ENCODE measurements around the gene PRDM16.

The PRDM16 gene

DNA sequence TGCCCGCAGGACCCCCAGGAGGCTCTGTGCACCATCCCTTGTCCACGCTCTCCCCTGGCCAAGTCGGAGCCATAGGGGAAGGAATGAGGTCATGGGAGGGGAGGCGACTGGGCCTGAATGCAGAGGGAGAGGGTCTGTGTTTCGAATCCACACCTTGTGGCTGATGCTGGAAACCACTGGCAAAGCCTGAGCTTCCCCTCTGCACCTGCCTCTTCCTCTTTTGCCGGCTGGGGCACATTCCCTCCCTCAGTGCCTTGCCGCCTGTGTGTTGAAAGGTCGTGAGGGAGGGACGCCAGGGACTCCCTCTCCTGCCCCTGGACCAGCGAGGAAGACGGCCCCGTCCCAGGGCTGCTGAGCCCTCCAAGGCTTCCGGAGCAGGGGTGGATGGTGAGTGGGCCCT is 27.3 kb downstream of the PRDM16 start:
- H3K27me3 ChIP-seq (ENCODE audit: insufficient read depth, low read length) = no peaks in the 10 kb centered on the region
- H3K9ac ChIP-seq (ENCODE audit: low read length) = no peak overlapping the region
- H4K20me1 ChIP-seq (ENCODE audit: insufficient read depth, low read length) = no peaks in the 10 kb centered on the region
- no peaks in the 10 kb centered on the region for H3K4me1 ChIP-seq (ENCODE audit: insufficient read depth, low read length, severe bottlenecking)
- H3K4me3 ChIP-seq (ENCODE audit: low read depth, low read length, poor library complexity, severe bottlenecking) = no peak overlapping the region
- H2AFZ ChIP-seq (ENCODE audit: low read length) = no peak overlapping the region
- H3K9me3 ChIP-seq (ENCODE audit: low read length) = no peaks in the 10 kb centered on the region
- no peaks in the 10 kb centered on the region for H3F3A ChIP-seq (ENCODE audit: insufficient read depth, low read length)
- H3K4me2 ChIP-seq (ENCODE audit: low read length) = no peak overlapping the region
- no peaks in the 10 kb centered on the region for H3K79me2 ChIP-seq (ENCODE audit: insufficient read depth, low read length)
- H3K27ac ChIP-seq (ENCODE audit: low read depth, low read length, poor library complexity, severe bottlenecking) = no peak overlapping the region
- no peaks in the 10 kb centered on the region for H3K9me2 ChIP-seq (ENCODE audit: low read depth, low read length)
- H3K36me3 ChIP-seq (ENCODE audit: insufficient read depth, low read length) = no peaks in the 10 kb centered on the region
- TF ChIP-seq EZH2 (IDR thresholded peaks at IDR 0.05; ENCODE audit: borderline replicate concordance, low read length) = no peak
- TF ChIP-seq, protein P1, sequence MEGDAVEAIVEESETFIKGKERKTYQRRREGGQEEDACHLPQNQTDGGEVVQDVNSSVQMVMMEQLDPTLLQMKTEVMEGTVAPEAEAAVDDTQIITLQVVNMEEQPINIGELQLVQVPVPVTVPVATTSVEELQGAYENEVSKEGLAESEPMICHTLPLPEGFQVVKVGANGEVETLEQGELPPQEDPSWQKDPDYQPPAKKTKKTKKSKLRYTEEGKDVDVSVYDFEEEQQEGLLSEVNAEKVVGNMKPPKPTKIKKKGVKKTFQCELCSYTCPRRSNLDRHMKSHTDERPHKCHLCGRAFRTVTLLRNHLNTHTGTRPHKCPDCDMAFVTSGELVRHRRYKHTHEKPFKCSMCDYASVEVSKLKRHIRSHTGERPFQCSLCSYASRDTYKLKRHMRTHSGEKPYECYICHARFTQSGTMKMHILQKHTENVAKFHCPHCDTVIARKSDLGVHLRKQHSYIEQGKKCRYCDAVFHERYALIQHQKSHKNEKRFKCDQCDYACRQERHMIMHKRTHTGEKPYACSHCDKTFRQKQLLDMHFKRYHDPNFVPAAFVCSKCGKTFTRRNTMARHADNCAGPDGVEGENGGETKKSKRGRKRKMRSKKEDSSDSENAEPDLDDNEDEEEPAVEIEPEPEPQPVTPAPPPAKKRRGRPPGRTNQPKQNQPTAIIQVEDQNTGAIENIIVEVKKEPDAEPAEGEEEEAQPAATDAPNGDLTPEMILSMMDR (IDR thresholded peaks at IDR 0.05; ENCODE audit: low read length) = no peak

DNA sequence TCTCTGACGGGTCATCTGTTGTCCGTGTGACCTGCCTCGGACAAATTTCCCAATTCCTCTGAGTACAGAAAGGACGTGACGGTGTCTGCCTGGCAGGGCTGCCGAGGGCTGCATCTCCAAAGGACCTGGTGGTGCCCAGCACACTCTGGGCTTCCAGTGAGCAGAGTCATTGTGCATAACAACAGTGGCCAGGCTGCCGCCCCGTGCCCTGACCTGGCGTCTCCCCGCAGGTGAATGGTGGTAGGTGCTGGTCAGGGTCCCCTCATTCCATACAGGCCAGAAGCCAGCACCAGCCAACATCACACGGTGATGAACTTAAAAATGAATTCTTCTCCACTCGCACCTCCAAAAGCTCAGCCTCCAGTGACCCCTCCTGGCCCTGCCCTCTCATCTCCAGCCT is 28.2 kb downstream of the PRDM16 start:
- Histone ChIP-seq H3K27me3 (ENCODE audit: insufficient read depth, low read length) (no peaks in the 10 kb centered on the region), H3K4me2 (ENCODE audit: low read length) (no peak overlapping the region), H2AFZ (ENCODE audit: low read length) (no peak overlapping the region), H3K9ac (ENCODE audit: low read length) (no peak overlapping the region), H3K9me2 (ENCODE audit: low read depth, low read length) (no peaks in the 10 kb centered on the region), H4K20me1 (ENCODE audit: insufficient read depth, low read length) (no peaks in the 10 kb centered on the region), H3K4me3 (ENCODE audit: low read depth, low read length, poor library complexity, severe bottlenecking) (no peak overlapping the region), H3K79me2 (ENCODE audit: insufficient read depth, low read length) (no peaks in the 10 kb centered on the region), H3K27ac (ENCODE audit: low read depth, low read length, poor library complexity, severe bottlenecking) (no peak overlapping the region), H3K4me1 (ENCODE audit: insufficient read depth, low read length, severe bottlenecking) (no peaks in the 10 kb centered on the region), H3K36me3 (ENCODE audit: insufficient read depth, low read length) (no peaks in the 10 kb centered on the region), H3K9me3 (ENCODE audit: low read length) (no peaks in the 10 kb centered on the region), H3F3A (ENCODE audit: insufficient read depth, low read length) (no peaks in the 10 kb centered on the region)
- TF ChIP-seq, protein P1 (IDR thresholded peaks at IDR 0.05; ENCODE audit: low read length) = no peak
- no peak for TF ChIP-seq EZH2 (IDR thresholded peaks at IDR 0.05; ENCODE audit: borderline replicate concordance, low read length)

DNA sequence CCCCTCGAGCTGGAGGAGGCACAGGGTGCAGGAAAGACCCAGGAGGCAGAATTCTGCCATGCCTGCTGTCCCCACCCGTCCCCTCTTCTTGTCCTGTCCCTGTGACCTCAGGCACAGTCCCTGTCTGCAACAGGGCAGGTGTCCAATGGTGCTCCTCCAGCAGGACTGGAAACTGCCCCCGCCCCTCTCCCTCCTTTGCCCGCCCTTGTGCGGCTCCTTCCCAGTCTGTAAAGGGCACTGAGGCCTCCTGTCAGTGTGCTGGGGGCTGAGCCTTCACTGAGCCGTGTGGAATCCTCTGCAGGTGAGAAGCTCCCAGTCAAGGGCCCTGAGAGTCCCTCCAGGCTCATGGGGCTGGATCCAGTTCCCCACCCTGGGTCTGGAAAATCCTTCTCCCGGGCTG is 28.9 kb downstream of the PRDM16 start:
- H3K27me3 ChIP-seq (ENCODE audit: insufficient read depth, low read length) = no peaks in the 10 kb centered on the region
- H3K4me3 ChIP-seq (ENCODE audit: low read depth, low read length, poor library complexity, severe bottlenecking) = no peak overlapping the region
- no peaks in the 10 kb centered on the region for H4K20me1 ChIP-seq (ENCODE audit: insufficient read depth, low read length)
- no peak overlapping the region for H3K4me2 ChIP-seq (ENCODE audit: low read length)
- no peaks in the 10 kb centered on the region for H3K4me1 ChIP-seq (ENCODE audit: insufficient read depth, low read length, severe bottlenecking)
- H3F3A ChIP-seq (ENCODE audit: insufficient read depth, low read length) = no peaks in the 10 kb centered on the region
- H3K79me2 ChIP-seq (ENCODE audit: insufficient read depth, low read length) = no peaks in the 10 kb centered on the region
- no peaks in the 10 kb centered on the region for H3K9me2 ChIP-seq (ENCODE audit: low read depth, low read length)
- H3K9me3 ChIP-seq (ENCODE audit: low read length) = no peaks in the 10 kb centered on the region
- H3K9ac ChIP-seq (ENCODE audit: low read length) = no peak overlapping the region
- H3K27ac ChIP-seq (ENCODE audit: low read depth, low read length, poor library complexity, severe bottlenecking) = no peak overlapping the region
- H2AFZ ChIP-seq (ENCODE audit: low read length) = no peak overlapping the region
- no peak for TF ChIP-seq EZH2 (IDR thresholded peaks at IDR 0.05; ENCODE audit: borderline replicate concordance, low read length)
- H3K36me3 ChIP-seq (ENCODE audit: insufficient read depth, low read length) = no peaks in the 10 kb centered on the region

DNA sequence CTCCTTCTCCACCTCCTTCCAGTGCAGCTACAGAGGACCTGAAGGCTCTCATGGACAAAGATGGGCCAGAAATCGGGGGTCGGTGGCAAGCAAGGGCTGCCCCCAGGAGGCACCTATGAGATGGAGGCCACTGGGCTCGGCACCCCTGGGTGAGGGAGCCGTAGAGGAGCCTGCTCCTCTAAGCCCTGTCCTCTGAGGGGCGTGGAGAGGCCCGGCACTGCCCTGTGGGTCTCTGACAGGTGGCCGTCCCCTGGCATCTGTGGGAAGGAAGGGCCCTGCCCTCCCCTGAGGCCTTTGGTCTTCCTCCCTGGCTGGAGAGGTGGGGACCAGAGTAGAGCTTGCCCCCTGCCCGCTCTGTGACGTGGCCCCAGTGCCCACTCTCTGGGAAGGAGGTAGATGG is 30.9 kb downstream of the PRDM16 start:
- no peaks in the 10 kb centered on the region for H3F3A ChIP-seq (ENCODE audit: insufficient read depth, low read length)
- no peaks in the 10 kb centered on the region for H3K4me1 ChIP-seq (ENCODE audit: insufficient read depth, low read length, severe bottlenecking)
- H2AFZ ChIP-seq (ENCODE audit: low read length) = no peak overlapping the region
- H3K27me3 ChIP-seq (ENCODE audit: insufficient read depth, low read length) = no peaks in the 10 kb centered on the region
- H3K36me3 ChIP-seq (ENCODE audit: insufficient read depth, low read length) = no peaks in the 10 kb centered on the region
- no peaks in the 10 kb centered on the region for H3K9me3 ChIP-seq (ENCODE audit: low read length)
- H4K20me1 ChIP-seq (ENCODE audit: insufficient read depth, low read length) = no peaks in the 10 kb centered on the region
- no peak overlapping the region for H3K9ac ChIP-seq (ENCODE audit: low read length)
- no peak for TF ChIP-seq EZH2 (IDR thresholded peaks at IDR 0.05; ENCODE audit: borderline replicate concordance, low read length)
- TF ChIP-seq, protein P1 (IDR thresholded peaks at IDR 0.05; ENCODE audit: low read length) = no peak
- no peak overlapping the region for H3K4me2 ChIP-seq (ENCODE audit: low read length)
- H3K4me3 ChIP-seq (ENCODE audit: low read depth, low read length, poor library complexity, severe bottlenecking) = no peak overlapping the region
- no peaks in the 10 kb centered on the region for H3K79me2 ChIP-seq (ENCODE audit: insufficient read depth, low read length)
- H3K9me2 ChIP-seq (ENCODE audit: low read depth, low read length) = no peaks in the 10 kb centered on the region
- no peak overlapping the region for H3K27ac ChIP-seq (ENCODE audit: low read depth, low read length, poor library complexity, severe bottlenecking)

All from OCI-LY1 (cell line).